Natural killer cell (primary cell): ENCODE measurements around the gene WFDC10A. TPM values are rescaled to one million over a fixed set of nuclear protein-coding genes. Genes with fewer than 3 reads are reported as not detected.

Experiments
- ATAC-seq, 3 donors: fragments of 150-1000 bp in 2 of 3; fragments of 200-7000 bp in 1 of 3; cut with Tn5 transposase; 1 replicate in 1 of 3; 2 replicates in 2 of 3; pipeline ENCODE4 v1.10.0; 2021; ENCODE audit warnings: mild to moderate bottlenecking in 2 of 3, moderate library complexity in 2 of 3
- DNase-seq, 2 donors: peaks; one replicate each; pipeline versions ENCODE4 v3.0.0 to v3.0.0-alpha.2; 2013 to 2021; ENCODE audit warnings: mixed read lengths in 1 of 2
- H3K27ac ChIP-seq: one replicate; pipeline ENCODE4 v1.5.1; 2013; ENCODE audit warnings: mild to moderate bottlenecking, low read length
- H3K27me3 ChIP-seq: one replicate; pipeline ENCODE4 v1.6.1; 2013; ENCODE audit warnings: low read length; ENCODE audit not compliant: control insufficient read depth, insufficient read depth
- H3K36me3 ChIP-seq: one replicate; pipeline ENCODE4 v1.6.1; 2013; ENCODE audit warnings: low read length; ENCODE audit not compliant: control insufficient read depth, insufficient read depth
- H3K4me1 ChIP-seq: one replicate; pipeline ENCODE4 v1.6.1; 2013; ENCODE audit warnings: low read length; ENCODE audit not compliant: control insufficient read depth, insufficient read depth
- H3K4me3 ChIP-seq: one replicate; pipeline ENCODE4 v1.5.1; 2013; ENCODE audit warnings: low read length
- H3K9me3 ChIP-seq: one replicate; pipeline ENCODE4 v1.6.1; 2013; ENCODE audit warnings: low read length; ENCODE audit not compliant: control insufficient read depth, insufficient read depth
- H3K27ac Mint-ChIP-seq, 2 donors: one replicate each; pipeline ENCODE4 v1.8.0; 2022; ENCODE audit warnings: mild to moderate bottlenecking in 2 of 2, mixed read lengths in 2 of 2, moderate library complexity in 1 of 2
- H3K27me3 Mint-ChIP-seq, 2 donors: one replicate each; pipeline ENCODE4 v1.8.0; 2022; ENCODE audit warnings: low read depth in 2 of 2, mixed read lengths in 2 of 2
- H3K36me3 Mint-ChIP-seq: one replicate; pipeline ENCODE4 v1.8.0; 2022; ENCODE audit warnings: mixed read lengths
- H3K4me1 Mint-ChIP-seq, 2 donors: one replicate each; pipeline ENCODE4 v1.8.0; 2022; ENCODE audit warnings: mixed read lengths in 2 of 2
- H3K4me3 Mint-ChIP-seq: one replicate; pipeline ENCODE4 v1.8.0; 2022; ENCODE audit warnings: mild to moderate bottlenecking, moderate library complexity, mixed read lengths
- H3K9me3 Mint-ChIP-seq, 2 donors: one replicate each; pipeline ENCODE4 v1.8.0; 2022; ENCODE audit warnings: mixed read lengths in 2 of 2
- CTCF ChIP-seq: fragments of 200-600 bp; IDR thresholded peaks from one replicate; pipeline ENCODE4 v1.8.0; 2022; ENCODE audit warnings: antibody characterized with exemption
- WGBS: methylation state at CpG from one replicate; pipeline ENCODE4 v1.1.7; 2013; ENCODE audit warnings: missing lambda C conversion rate; ENCODE audit not compliant: insufficient coverage; 5-methylcytosine and 5-hydroxymethylcytosine counted together
- intact Hi-C: fragments of 100-400 bp; cut with micrococcal nuclease; formaldehyde crosslinking; loops from one replicate; pipeline ENCODE4 v1.14.2; 2022
- total RNA-seq, 4 donors: library from RNA; stranded (reverse); fragments of 120-200 nt in 1 of 4; gene quantifications; one replicate each; pipeline versions ENCODE4 v1.2.3 to v1.2.4, GENCODE V29; 2013 to 2022

WFDC10A gene
- total RNA-seq, 3 donors from 2014 or later (not counting 1 experiment from before 2014, with no cell fraction given): not detected

- no peaks in the 10 kb centered on the region for H3K9me3 Mint-ChIP-seq
- Histone ChIP-seq H3K27me3 (no peaks in the 10 kb centered on the region), H3K9me3 (no peaks in the 10 kb centered on the region), H3K36me3 (no peaks in the 10 kb centered on the region), H3K4me3 (no peak overlapping the region), H3K27ac (no peak overlapping the region), H3K4me1 (no peaks in the 10 kb centered on the region)
- no peak for TF ChIP-seq CTCF
- no peak for DNase-seq
- WGBS: 92% methylated on average over 2 of the region's 2 CpGs
- no peak for ATAC-seq
- H3K27ac Mint-ChIP-seq: no peak overlapping the region
- H3K27me3 Mint-ChIP-seq: peaks cover 24 to 44% of the 10 kb centered on the region in 2 donors
- intact Hi-C loops: no loop called here
- H3K4me1 Mint-ChIP-seq: no peaks in the 10 kb centered on the region
- no peak overlapping the region for H3K4me3 Mint-ChIP-seq
- no peaks in the 10 kb centered on the region for H3K36me3 Mint-ChIP-seq
Observed at GRCh38 chr20:45617591-45617990, 11.9 kb upstream of the WFDC10A start.

GRCh38 chr20:45621593-45621992, 7.9 kb upstream of the WFDC10A start:
- TF ChIP-seq CTCF: no peak
- Histone ChIP-seq H3K4me1 (no peaks in the 10 kb centered on the region), H3K4me3 (no peak overlapping the region), H3K9me3 (no peaks in the 10 kb centered on the region), H3K27ac (no peak overlapping the region), H3K27me3 (no peaks in the 10 kb centered on the region), H3K36me3 (no peaks in the 10 kb centered on the region)
- H3K27ac Mint-ChIP-seq: no peak overlapping the region
- peaks cover 20 to 42% of the 10 kb centered on the region in 2 donors for H3K27me3 Mint-ChIP-seq
- intact Hi-C loops: no loop called here
- H3K9me3 Mint-ChIP-seq: no peaks in the 10 kb centered on the region
- H3K4me1 Mint-ChIP-seq: no peaks in the 10 kb centered on the region
- 94% methylated on average over 1 of the region's 2 CpGs for WGBS
- no peak overlapping the region for H3K4me3 Mint-ChIP-seq
- H3K36me3 Mint-ChIP-seq: no peaks in the 10 kb centered on the region
- no peak for DNase-seq
- no peak for ATAC-seq

GRCh38 chr20:45626540-45626939, 3.0 kb upstream of the WFDC10A start:
- no peaks in the 10 kb centered on the region for H3K9me3 ChIP-seq
- 38% methylated on average over 1 of the region's 2 CpGs for WGBS
- no peaks in the 10 kb centered on the region for H3K9me3 Mint-ChIP-seq
- intact Hi-C loops: no loop called here
- H3K4me3 ChIP-seq: no peak overlapping the region
- H3K36me3 ChIP-seq: no peaks in the 10 kb centered on the region
- DNase-seq (no peak), ATAC-seq (no peak)
- peaks cover 2% of the 10 kb centered on the region for H3K27me3 ChIP-seq
- no peak overlapping the region for H3K27ac Mint-ChIP-seq
- no peak for TF ChIP-seq CTCF
- no peaks in the 10 kb centered on the region for H3K36me3 Mint-ChIP-seq
- no peaks in the 10 kb centered on the region for H3K4me1 Mint-ChIP-seq
- no peak overlapping the region for H3K27ac ChIP-seq
- peaks cover 30 to 64% of the 10 kb centered on the region in 2 donors for H3K27me3 Mint-ChIP-seq
- H3K4me3 Mint-ChIP-seq: no peak overlapping the region
- no peaks in the 10 kb centered on the region for H3K4me1 ChIP-seq

- intact Hi-C loops: no loop called here
- DNase-seq (no peak), ATAC-seq (no peak)
- no peak for TF ChIP-seq CTCF
- Histone ChIP-seq H3K4me3 (no peak overlapping the region), H3K27ac (no peak overlapping the region), H3K36me3 (no peaks in the 10 kb centered on the region), H3K27me3 (peaks cover 2% of the 10 kb centered on the region), H3K4me1 (no peaks in the 10 kb centered on the region), H3K9me3 (no peaks in the 10 kb centered on the region)
- no peaks in the 10 kb centered on the region for H3K9me3 Mint-ChIP-seq
- H3K4me3 Mint-ChIP-seq: no peak overlapping the region
- H3K4me1 Mint-ChIP-seq: no peaks in the 10 kb centered on the region
- no peaks in the 10 kb centered on the region for H3K36me3 Mint-ChIP-seq
- no peak overlapping the region for H3K27ac Mint-ChIP-seq
- H3K27me3 Mint-ChIP-seq: peaks cover 33 to 57% of the 10 kb centered on the region in 2 donors
Observed at GRCh38 chr20:45630371-45630770, 832 bp downstream of the WFDC10A start.
